IMR-90 (cell line): Measurements from ENCODE around the gene PLEKHJ1. TPM values are rescaled to one million over a fixed set of nuclear protein-coding genes. Genes with fewer than 3 reads are reported as not detected.

Experiments used
- ATAC-seq: fragments of 200-7000 bp; cut with Tn5 transposase; 2 replicates; pipeline ENCODE4 v1.9.1; 2020; ENCODE audit warnings: low read depth, mild to moderate bottlenecking, moderate library complexity
- BruUV-seq: library from RNA; stranded (reverse); fragments of 400-500 nt; replicated peaks from 2 replicates; lab custom pipeline; 2021; lab: Mats Ljungman, UMichigan
- CTCF ChIA-PET: fragments of 300-600 bp; formaldehyde crosslinking; extraction: SDS; loops from one replicate; lab custom pipeline; 2021; ENCODE audit warnings: antibody characterized with exemption; lab: Yijun Ruan, JAX
- POLR2A ChIA-PET: fragments of 300-600 bp; sonication (Branson Sonifier 250); formaldehyde crosslinking; loops from one replicate; lab custom pipeline; 2022; ENCODE audit warnings: antibody characterized with exemption; ENCODE audit not compliant: unreplicated experiment; lab: Charles Lee
- DNase-seq: peaks from one replicate; pipeline ENCODE4 v3.0.0; 2013
- H2AFZ ChIP-seq: replicated peaks from 2 replicates; pipeline ENCODE3; 2013; ENCODE audit warnings: low read length, mild to moderate bottlenecking; ENCODE audit not compliant: poor library complexity
- H2AK5ac ChIP-seq: 2 replicates; pipeline ENCODE4 v1.6.1; 2013; ENCODE audit warnings: low read depth, low read length, inconsistent platforms
- H2AK9ac ChIP-seq: replicated peaks from 2 replicates; pipeline ENCODE3; 2013; ENCODE audit warnings: mild to moderate bottlenecking, low read depth, low read length, moderate library complexity; ENCODE audit not compliant: poor library complexity
- H2BK120ac ChIP-seq: 2 replicates; pipeline ENCODE4 v1.6.1; 2013; ENCODE audit warnings: low read depth, low read length, inconsistent platforms
- H2BK15ac ChIP-seq: 3 replicates; pipeline ENCODE4 v1.6.1; 2013; ENCODE audit warnings: low read depth, low read length, inconsistent platforms
- H2BK20ac ChIP-seq: 2 replicates; pipeline ENCODE4 v1.6.1; 2013; ENCODE audit warnings: low read depth, mild to moderate bottlenecking, inconsistent platforms, low read length, moderate library complexity
- H2BK5ac ChIP-seq: 2 replicates; pipeline ENCODE4 v1.6.1; 2013; ENCODE audit warnings: mild to moderate bottlenecking, low read depth, low read length, inconsistent platforms; ENCODE audit not compliant: poor library complexity, severe bottlenecking
- H3K14ac ChIP-seq: replicated peaks from 2 replicates; pipeline ENCODE4 v1.6.1; 2013; ENCODE audit warnings: low read depth, low read length, inconsistent platforms
- H3K18ac ChIP-seq: 2 replicates; pipeline ENCODE4 v1.6.1; 2013; ENCODE audit warnings: low read depth, low read length, control low read depth
- H3K23ac ChIP-seq: 2 replicates; pipeline ENCODE4 v1.6.1; 2013; ENCODE audit warnings: low read depth, low read length, inconsistent platforms
- H3K27ac ChIP-seq: 2 replicates; pipeline ENCODE4 v1.5.1; 2013; ENCODE audit warnings: mild to moderate bottlenecking, control low read depth, low read length; ENCODE audit not compliant: insufficient read depth
- H3K27me3 ChIP-seq: 2 replicates; pipeline ENCODE4 v1.6.1; 2013; ENCODE audit warnings: low read length; ENCODE audit not compliant: control insufficient read depth, insufficient read depth
- H3K36me3 ChIP-seq: 2 replicates; pipeline ENCODE4 v1.6.1; 2013; ENCODE audit warnings: low read length, mixed read lengths; ENCODE audit not compliant: control insufficient read depth, insufficient read depth
- H3K4ac ChIP-seq: 2 replicates; pipeline ENCODE4 v1.6.1; 2013; ENCODE audit warnings: low read depth, low read length, inconsistent platforms
- H3K4me1 ChIP-seq: 2 replicates; pipeline ENCODE4 v1.6.1; 2013; ENCODE audit warnings: low read length, mixed read lengths; ENCODE audit not compliant: control insufficient read depth, insufficient read depth
- H3K4me2 ChIP-seq: 2 replicates; pipeline ENCODE4 v1.6.1; 2013; ENCODE audit warnings: low read depth, mild to moderate bottlenecking, control low read depth, low read length, moderate library complexity
- H3K4me3 ChIP-seq: 2 replicates; pipeline ENCODE4 v1.5.1; 2013; ENCODE audit warnings: low read depth, mild to moderate bottlenecking, control low read depth, low read length, moderate library complexity; ENCODE audit not compliant: insufficient read depth
- H3K56ac ChIP-seq: 2 replicates; pipeline ENCODE4 v1.6.1; 2013; ENCODE audit warnings: low read length, inconsistent platforms; ENCODE audit not compliant: insufficient read depth; ENCODE audit errors: extremely low read depth
- H3K79me1 ChIP-seq, 2 experiments: 2 replicates each; pipeline ENCODE4 v1.6.1; 2013; ENCODE audit warnings: low read length in 2 of 2, inconsistent platforms in 1 of 2, low read depth in 1 of 2
- H3K9ac ChIP-seq: 2 replicates; pipeline ENCODE4 v1.6.1; 2013; ENCODE audit warnings: low read depth, low read length, control low read depth
- H3K9me1 ChIP-seq: 2 replicates; pipeline ENCODE4 v1.6.1; 2013; ENCODE audit warnings: low read length, inconsistent platforms; ENCODE audit not compliant: insufficient read depth
- H3K9me3 ChIP-seq: 2 replicates; pipeline ENCODE4 v1.6.1; 2013; ENCODE audit warnings: low read length; ENCODE audit not compliant: control insufficient read depth, insufficient read depth
- H4K20me1 ChIP-seq: 2 replicates; pipeline ENCODE4 v1.6.1; 2013; ENCODE audit warnings: low read length, inconsistent platforms; ENCODE audit not compliant: insufficient read depth
- H4K5ac ChIP-seq: 2 replicates; pipeline ENCODE4 v1.6.1; 2013; ENCODE audit warnings: mild to moderate bottlenecking, low read depth, low read length, control low read depth
- H4K8ac ChIP-seq, 2 experiments: 2 replicates each; pipeline ENCODE4 v1.6.1; 2013; ENCODE audit warnings: low read depth in 2 of 2, low read length in 2 of 2, control low read depth in 1 of 2, inconsistent platforms in 1 of 2
- H4K91ac ChIP-seq: 2 replicates; pipeline ENCODE4 v1.6.1; 2013; ENCODE audit warnings: low read depth, low read length, inconsistent platforms; ENCODE audit not compliant: insufficient read depth
- BHLHE40 ChIP-seq: fragments of 150-350 bp; IDR thresholded peaks from 2 replicates; pipeline ENCODE4 v1.6.1; 2016; ENCODE audit warnings: mild to moderate bottlenecking, low read depth, low read length
- CTCF ChIP-seq: conservative IDR thresholded peaks from 2 replicates; pipeline ENCODE4 v1.5.1; 2012; ENCODE audit warnings: mild to moderate bottlenecking, low read depth, low read length, improper control_type of control experiment
- MAFK ChIP-seq: IDR thresholded peaks from 2 replicates; pipeline ENCODE4 v1.6.1; 2012; ENCODE audit warnings: low read depth, low read length, improper control_type of control experiment
- MXI1 ChIP-seq: IDR thresholded peaks from 2 replicates; pipeline ENCODE4 v1.6.1; 2012; ENCODE audit warnings: low read depth, mild to moderate bottlenecking, low read length, moderate library complexity, borderline replicate concordance
- RCOR1 ChIP-seq: IDR thresholded peaks from 2 replicates; pipeline ENCODE4 v1.6.1; 2012; ENCODE audit warnings: mild to moderate bottlenecking, low read length, improper control_type of control experiment; ENCODE audit not compliant: insufficient replicate concordance
- SMC3 ChIP-seq: fragments of 150-350 bp; IDR thresholded peaks from 2 replicates; pipeline ENCODE4 v1.6.1; 2016; ENCODE audit warnings: low read depth, mild to moderate bottlenecking, antibody characterized with exemption, low read length, moderate library complexity
- WGBS, 2 experiments: methylation state at CpG; one replicate each; pipeline versions ENCODE4 v1.1.5 to v1.1.7; 2013; ENCODE audit warnings: missing lambda C conversion rate in 2 of 2; ENCODE audit not compliant: insufficient read length in 1 of 2; ENCODE audit errors: extremely low coverage in 2 of 2; 5-methylcytosine and 5-hydroxymethylcytosine counted together
- dilution Hi-C: fragments of 300-500 bp; cut with HindIII; formaldehyde crosslinking; loops from one replicate; pipeline ENCODE4 v1.14.3; 2018; ENCODE audit warnings: low sequenced_read_pairs; ENCODE audit not compliant: unreplicated experiment
- in situ Hi-C: fragments of 300-500 bp; cut with MboI; formaldehyde crosslinking; loops from 3 replicates; pipeline ENCODE4 v1.14.3; 2019; ENCODE audit warnings: low sequenced_read_pairs, inconsistent platforms, mixed read lengths
- intact Hi-C: fragments of 100-400 bp; cut with micrococcal nuclease; formaldehyde crosslinking; loops from 2 replicates; pipeline ENCODE4 v1.10.0; 2022
- polyA plus RNA-seq, 3 experiments: library from polyadenylated mRNA; depleted of rRNA; stranded (reverse); fragments of >200 nt; gene quantifications; 2 replicates each; pipeline ENCODE4 v1.2.3, GENCODE V29; 2012; ENCODE audit warnings: low replicate concordance in 1 of 3
- total RNA-seq: library from RNA; depleted of rRNA; stranded (reverse); fragments of >200 nt; gene quantifications from 2 replicates; pipeline ENCODE4 v1.2.3, GENCODE V29; 2012

The PLEKHJ1 gene
- total and polyA plus RNA-seq, 2 of the 4 experiments (the other 2 are of a cell fraction) = 31.7 to 62.8 TPM

DNA sequence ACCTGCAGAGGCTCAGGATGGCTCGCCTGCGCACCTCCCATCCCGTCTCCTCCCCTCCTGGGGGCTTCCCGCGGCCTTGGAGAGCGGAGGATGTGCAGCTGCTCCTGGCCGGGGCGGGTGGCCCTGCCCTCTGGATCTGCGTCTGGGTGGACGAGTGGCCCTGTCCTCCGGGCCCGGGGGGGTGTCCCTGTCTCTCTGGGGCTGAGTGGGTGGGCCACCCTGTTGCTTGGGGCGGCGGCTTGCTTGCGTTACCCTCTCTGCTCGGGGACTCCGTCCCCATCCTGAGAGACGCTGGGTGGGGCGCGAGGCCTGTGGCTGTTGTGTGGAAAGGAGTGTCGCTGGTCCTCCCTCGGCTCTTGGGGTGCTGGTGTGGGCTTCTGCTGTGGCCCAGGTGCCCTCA is 37.8 kb downstream of the PLEKHJ1 start:
- H3K79me1 ChIP-seq = peaks cover 13 to 83% of the 10 kb centered on the region in 2 experiments
- H3K9me3 ChIP-seq = no peaks in the 10 kb centered on the region
- no peak for DNase-seq
- TF ChIP-seq BHLHE40 (no peak), CTCF (no peak), SMC3 (no peak), MAFK (no peak), RCOR1 (no peak), MXI1 (no peak)
- H2BK5ac ChIP-seq = no peak overlapping the region
- peaks cover 36% of the 10 kb centered on the region for H4K20me1 ChIP-seq
- dilution Hi-C loops = no loop called here
- no peak overlapping the region for H4K8ac ChIP-seq
- no peak overlapping the region for H2BK20ac ChIP-seq
- H3K9ac ChIP-seq = no peak overlapping the region
- no peak overlapping the region for H2AK5ac ChIP-seq
- in situ Hi-C loops = no loop called here
- no peak overlapping the region for H3K18ac ChIP-seq
- no peak overlapping the region for H2BK15ac ChIP-seq
- H3K4ac ChIP-seq = no peak overlapping the region
- no TSS peak for BruUV-seq
- H4K91ac ChIP-seq = no peak overlapping the region
- H3K23ac ChIP-seq = no peak overlapping the region
- H2BK120ac ChIP-seq = no peak overlapping the region
- peaks cover 54% of the 10 kb centered on the region for H3K36me3 ChIP-seq
- H3K56ac ChIP-seq = no peak overlapping the region
- H3K14ac ChIP-seq = no peak overlapping the region
- ATAC-seq = no peak
- H3K4me1 ChIP-seq = no peaks in the 10 kb centered on the region
- no peak overlapping the region for H2AK9ac ChIP-seq
- no peak overlapping the region for H3K27ac ChIP-seq
- H3K4me2 ChIP-seq = no peak overlapping the region
- CTCF ChIA-PET = no interaction called here
- POLR2A ChIA-PET = no interaction called here
- no peak overlapping the region for H4K5ac ChIP-seq
- peaks cover 2% of the 10 kb centered on the region; the same call in 1 of the 2 replicates for H3K9me1 ChIP-seq
- intact Hi-C loops = no loop called here
- WGBS, 2 experiments = 94% methylated on average over 6 of the region's 22 CpGs; no CpG with 5 or more reads in 1 of the 2 experiments
- H2AFZ ChIP-seq = no peak overlapping the region
- H3K4me3 ChIP-seq = no peak overlapping the region
- H3K27me3 ChIP-seq = no peaks in the 10 kb centered on the region
